ENCODE measurements around the gene PCBP3.
"Not testable (repeated sequence)": the region's sequence is repeated elsewhere in the genome, so short reads cannot be mapped to it uniquely, and the experiment has no call there.

PCBP3 gene

GRCh38 chr21:45678790-45679189, 35.3 kb downstream of the PCBP3 start:
- not testable (repeated sequence) for DNase-seq (ENCODE audit: low spot score)

- DNase-seq (ENCODE audit: low spot score), result no peak
Measured at GRCh38 chr21:45680215-45680614, 36.7 kb downstream of the PCBP3 start.

GRCh38 chr21:45695086-45695485, 51.6 kb downstream of the PCBP3 start:
- no peak for DNase-seq (ENCODE audit: low spot score)

GRCh38 chr21:45698493-45699184, 55.1 kb downstream of the PCBP3 start:
- peak; percentile 8 for DNase-seq (ENCODE audit: low spot score)

- DNase-seq (ENCODE audit: low spot score), result peak; percentile 7
Measured at GRCh38 chr21:45699251-45699942, 55.9 kb downstream of the PCBP3 start.

- DNase-seq (ENCODE audit: low spot score), result no peak
Measured at GRCh38 chr21:45699966-45700365, 56.4 kb downstream of the PCBP3 start.

- DNase-seq (ENCODE audit: low spot score), result no peak
Measured at GRCh38 chr21:45700461-45700860, 56.9 kb downstream of the PCBP3 start.

GRCh38 chr21:45704311-45705108, 61.0 kb downstream of the PCBP3 start:
- DNase-seq (ENCODE audit: low spot score), result no peak

GRCh38 chr21:45706299-45706698, 62.8 kb downstream of the PCBP3 start:
- DNase-seq (ENCODE audit: low spot score), result no peak

GRCh38 chr21:45709173-45709572, 65.6 kb downstream of the PCBP3 start:
- no peak for DNase-seq (ENCODE audit: low spot score)

- no peak for DNase-seq (ENCODE audit: low spot score)
Measured at GRCh38 chr21:45709696-45710268, 66.3 kb downstream of the PCBP3 start.

GRCh38 chr21:45710306-45710705, 66.8 kb downstream of the PCBP3 start:
- not testable (repeated sequence) for DNase-seq (ENCODE audit: low spot score)

GRCh38 chr21:45713613-45714012, 70.1 kb downstream of the PCBP3 start:
- no peak for DNase-seq (ENCODE audit: low spot score)

GRCh38 chr21:45715441-45715840, 71.9 kb downstream of the PCBP3 start:
- no peak for DNase-seq (ENCODE audit: low spot score)

- no peak for DNase-seq (ENCODE audit: low spot score)
Measured at GRCh38 chr21:45718413-45718812, 74.9 kb downstream of the PCBP3 start.

GRCh38 chr21:45719177-45719802, 75.8 kb downstream of the PCBP3 start:
- no peak for DNase-seq (ENCODE audit: low spot score)

GRCh38 chr21:45720204-45720603, 76.7 kb downstream of the PCBP3 start:
- not testable (repeated sequence) for DNase-seq (ENCODE audit: low spot score)

- DNase-seq (ENCODE audit: low spot score), result no peak
Measured at GRCh38 chr21:45721671-45722070, 78.1 kb downstream of the PCBP3 start.

- DNase-seq (ENCODE audit: low spot score), result no peak
Measured at GRCh38 chr21:45723049-45723958, 79.8 kb downstream of the PCBP3 start.

GRCh38 chr21:45724345-45724961, 80.9 kb downstream of the PCBP3 start:
- no peak for DNase-seq (ENCODE audit: low spot score)
